ENCODE data around the gene RTEL1.
"Not testable (repeated sequence)": the region's sequence is repeated elsewhere in the genome, so short reads cannot be mapped to it uniquely, and the experiment has no call there.

Gene RTEL1

GRCh38 chr20:63662813-63663189, 4.7 kb downstream of the RTEL1 start:
- no peak for DNase-seq
- TF ChIP-seq GATA1 (IDR thresholded peaks at IDR 0.05; ENCODE audit: low read depth, low read length) (no peak), POLR2A (IDR thresholded peaks at IDR 0.05; ENCODE audit: low read length) (no peak)

- TF ChIP-seq POLR2A (IDR thresholded peaks at IDR 0.05; ENCODE audit: low read length), result no peak
- TF ChIP-seq GATA1 (IDR thresholded peaks at IDR 0.05; ENCODE audit: low read depth, low read length), result no peak
- no peak for DNase-seq
Observed at GRCh38 chr20:63663332-63664066, 5.4 kb downstream of the RTEL1 start.

GRCh38 chr20:63664143-63664851, 6.2 kb downstream of the RTEL1 start:
- no peak for DNase-seq
- no peak for TF ChIP-seq GATA1 (IDR thresholded peaks at IDR 0.05; ENCODE audit: low read depth, low read length)
- TF ChIP-seq POLR2A (IDR thresholded peaks at IDR 0.05; ENCODE audit: low read length), result no peak

GRCh38 chr20:63664861-63665594, 6.9 kb downstream of the RTEL1 start:
- DNase-seq, result no peak
- TF ChIP-seq GATA1 (IDR thresholded peaks at IDR 0.05; ENCODE audit: low read depth, low read length) (no peak), POLR2A (IDR thresholded peaks at IDR 0.05; ENCODE audit: low read length) (no peak)

GRCh38 chr20:63665708-63666107, 7.6 kb downstream of the RTEL1 start:
- no peak for DNase-seq
- TF ChIP-seq POLR2A (IDR thresholded peaks at IDR 0.05; ENCODE audit: low read length) (no peak), GATA1 (IDR thresholded peaks at IDR 0.05; ENCODE audit: low read depth, low read length) (no peak)

GRCh38 chr20:63667858-63668257, 9.7 kb downstream of the RTEL1 start:
- no peak for TF ChIP-seq POLR2A (IDR thresholded peaks at IDR 0.05; ENCODE audit: low read length)
- TF ChIP-seq GATA1 (IDR thresholded peaks at IDR 0.05; ENCODE audit: low read depth, low read length), result no peak
- no peak for DNase-seq

GRCh38 chr20:63668351-63668750, 10.2 kb downstream of the RTEL1 start:
- DNase-seq, result no peak
- TF ChIP-seq GATA1 (IDR thresholded peaks at IDR 0.05; ENCODE audit: low read depth, low read length), result no peak
- TF ChIP-seq POLR2A (IDR thresholded peaks at IDR 0.05; ENCODE audit: low read length), result no peak

- DNase-seq, result not testable (repeated sequence)
Observed at GRCh38 chr20:63671695-63672094, 13.6 kb downstream of the RTEL1 start.

GRCh38 chr20:63672666-63673065, 14.6 kb downstream of the RTEL1 start:
- no peak for DNase-seq
- TF ChIP-seq POLR2A (IDR thresholded peaks at IDR 0.05; ENCODE audit: low read length) (no peak), GATA1 (IDR thresholded peaks at IDR 0.05; ENCODE audit: low read depth, low read length) (no peak)

GRCh38 chr20:63673951-63674350, 15.8 kb downstream of the RTEL1 start:
- no peak for DNase-seq
- TF ChIP-seq GATA1 (IDR thresholded peaks at IDR 0.05; ENCODE audit: low read depth, low read length) (no peak), POLR2A (IDR thresholded peaks at IDR 0.05; ENCODE audit: low read length) (no peak)

- DNase-seq, result no peak
- TF ChIP-seq POLR2A (IDR thresholded peaks at IDR 0.05; ENCODE audit: low read length) (no peak), GATA1 (IDR thresholded peaks at IDR 0.05; ENCODE audit: low read depth, low read length) (no peak)
Observed at GRCh38 chr20:63675681-63676368, 17.7 kb downstream of the RTEL1 start.

GRCh38 chr20:63678071-63678470, 20.0 kb downstream of the RTEL1 start:
- no peak for DNase-seq

GRCh38 chr20:63678667-63679465, 20.8 kb downstream of the RTEL1 start:
- DNase-seq, result no peak

More at GRCh38 chr20:63678071-63678470, 20.0 kb downstream of the RTEL1 start:
- TF ChIP-seq POLR2A (IDR thresholded peaks at IDR 0.05; ENCODE audit: low read length) (no peak), GATA1 (IDR thresholded peaks at IDR 0.05; ENCODE audit: low read depth, low read length) (no peak)

More at GRCh38 chr20:63678667-63679465, 20.8 kb downstream of the RTEL1 start:
- TF ChIP-seq POLR2A (IDR thresholded peaks at IDR 0.05; ENCODE audit: low read length) (no peak), GATA1 (IDR thresholded peaks at IDR 0.05; ENCODE audit: low read depth, low read length) (no peak)

Measured in erythroblast (primary cell).